NCI-H1694 (cell line): ENCODE results near the gene NPFFR1.

Experiments
- DNase-seq: peaks from one replicate; lab custom pipeline; 2025; lab: John Stamatoyannopoulos, UW

NPFFR1 gene

DNA sequence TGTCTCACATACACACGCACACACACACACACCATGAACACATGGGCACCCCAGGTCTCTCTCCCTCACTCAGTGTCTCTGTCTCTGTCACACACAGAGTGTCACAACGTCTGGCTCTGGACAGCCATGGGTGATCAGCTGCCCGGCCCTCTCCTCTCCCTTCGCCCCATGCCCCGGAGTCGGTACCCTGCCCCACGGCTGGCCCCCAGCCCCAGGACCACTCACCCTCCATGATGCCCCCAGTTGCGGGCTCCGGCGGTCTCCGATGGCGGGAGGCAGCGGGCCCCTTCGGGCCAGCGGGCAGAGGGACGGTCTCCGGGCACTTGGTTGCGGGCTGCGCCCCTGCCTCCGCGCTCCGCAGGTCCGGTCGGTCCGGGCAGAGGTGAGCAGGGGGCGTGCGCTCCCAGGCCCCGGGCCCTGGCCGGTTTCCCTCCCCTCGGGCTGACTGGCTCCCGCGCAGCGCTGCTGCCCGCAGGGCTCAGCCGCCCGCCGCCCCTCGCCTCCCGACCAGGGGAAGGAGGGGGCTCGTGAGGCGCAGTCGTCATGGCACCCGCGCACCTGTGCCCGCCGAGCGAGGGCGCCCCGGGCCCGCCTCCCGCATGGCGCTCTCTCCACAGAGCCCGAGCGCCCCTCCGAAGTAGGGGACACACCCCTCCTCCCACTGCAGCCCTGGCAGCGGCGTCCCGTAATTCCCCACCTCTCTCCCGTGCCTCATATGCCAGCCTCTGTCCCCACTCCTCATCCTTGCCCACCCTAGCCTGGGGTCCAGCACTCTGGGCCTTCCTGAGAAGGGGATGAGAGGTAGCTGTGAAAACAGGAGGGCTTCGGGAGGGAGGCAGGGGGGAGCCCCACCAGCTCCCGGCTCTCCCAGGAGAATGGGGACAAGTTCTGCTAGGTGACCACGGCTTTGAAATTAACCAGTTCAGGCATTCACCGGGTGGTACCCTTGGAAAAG lies at the start of gene NPFFR1:
Gene NPFFR1 (minus strand): TSS at position 560 of the 955 bp plus-strand sequence. CDS start 328 bp downstream, at position 232.
- DNase-seq, result peak; percentile 5

DNA sequence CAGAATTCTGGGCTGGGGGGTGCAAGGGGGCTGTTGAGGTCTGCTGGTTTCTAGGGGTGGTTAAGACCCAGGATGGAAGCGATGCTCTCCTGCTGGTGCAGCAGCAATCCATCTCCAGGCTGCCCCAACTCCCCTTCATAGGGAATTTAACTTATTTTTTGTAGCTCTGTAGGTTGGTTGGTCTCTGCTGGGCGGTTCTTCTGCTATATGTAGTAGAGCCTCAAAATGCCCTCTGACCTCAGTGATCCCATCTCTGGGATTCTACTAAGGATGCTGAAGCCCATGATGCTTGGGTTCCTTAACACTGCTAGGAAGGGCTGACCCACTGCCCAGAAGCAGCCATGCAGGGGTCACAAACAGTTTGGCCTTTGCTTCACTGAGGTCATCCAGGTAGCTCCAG lies 49.5 kb upstream of the NPFFR1 start:
- DNase-seq, result no peak

DNA sequence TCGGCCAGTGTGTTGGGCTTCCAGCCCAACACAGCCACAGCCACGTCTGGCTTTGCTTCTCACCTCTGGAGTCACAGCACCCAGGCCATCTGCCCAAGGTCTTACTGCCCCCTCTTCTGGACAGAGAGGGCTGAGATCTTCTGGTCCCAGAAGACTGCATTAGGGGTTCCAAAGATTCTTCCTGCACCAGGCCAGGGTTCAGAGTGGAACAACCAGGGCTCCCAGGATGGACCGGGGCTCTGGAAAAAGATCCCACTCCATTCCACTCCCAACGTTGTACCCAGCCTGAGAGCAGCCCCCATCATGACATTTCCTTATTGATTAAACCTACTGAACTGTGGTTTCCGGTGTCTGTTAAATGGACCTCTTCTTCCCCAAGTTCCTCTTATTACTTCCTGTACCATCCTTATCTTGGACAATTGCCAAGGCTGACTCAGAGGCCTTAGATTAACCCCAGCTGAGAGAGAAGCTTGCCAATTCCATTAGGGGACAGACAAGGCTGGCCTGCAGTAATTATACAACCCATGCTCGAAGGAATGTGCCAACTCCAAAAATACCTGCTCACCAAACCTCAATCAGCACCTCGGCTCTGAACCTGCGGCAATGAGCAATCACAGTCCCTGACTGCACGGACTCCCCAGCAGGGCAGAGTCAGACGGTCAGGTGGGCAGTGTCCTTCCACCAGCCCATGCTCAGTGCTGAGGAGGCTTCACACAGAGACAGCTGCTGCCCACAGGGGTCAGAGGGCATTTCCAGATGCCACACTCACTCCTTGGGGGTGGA lies 47.9 kb upstream of the NPFFR1 start:
- peak; percentile 36 for DNase-seq

GRCh38 chr10:70331160-70331485 lies 47.3 kb upstream of the NPFFR1 start:
- DNase-seq, result no peak

- no peak for DNase-seq
Measured at GRCh38 chr10:70330671-70331070, 46.9 kb upstream of the NPFFR1 start.

- no peak for DNase-seq
Measured at GRCh38 chr10:70328967-70329366, 45.2 kb upstream of the NPFFR1 start.

GRCh38 chr10:70328018-70328417 lies 44.2 kb upstream of the NPFFR1 start:
- no peak for DNase-seq

- no peak for DNase-seq
Measured at GRCh38 chr10:70324951-70325781, 41.4 kb upstream of the NPFFR1 start.

DNA sequence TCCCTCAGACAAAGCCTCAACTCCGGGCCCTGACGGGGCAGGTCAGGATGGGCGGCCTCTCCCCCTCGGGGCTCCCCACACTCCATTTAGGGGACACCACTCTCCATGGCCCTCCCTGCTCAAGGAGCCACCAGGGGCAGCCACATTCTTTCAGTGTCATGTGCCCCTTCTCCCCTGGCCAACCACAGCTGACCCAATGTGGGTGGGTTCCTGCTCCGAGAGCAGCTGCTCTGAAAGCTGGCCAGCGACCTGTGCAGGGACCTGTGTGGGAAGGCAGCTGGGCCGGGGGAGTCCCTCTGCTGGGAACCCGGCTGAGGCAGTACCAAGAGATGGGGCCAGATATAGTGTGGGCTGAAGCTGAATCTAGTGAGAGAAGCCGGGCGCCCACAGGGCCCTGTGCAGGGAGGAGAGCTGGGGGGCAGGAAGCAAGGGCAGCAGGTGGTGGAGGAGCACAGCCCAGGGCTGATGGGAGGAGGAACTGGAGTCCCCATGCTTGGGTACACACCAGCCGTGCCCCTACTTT lies 40.6 kb upstream of the NPFFR1 start:
- no peak for DNase-seq

GRCh38 chr10:70323697-70324338 lies 40.0 kb upstream of the NPFFR1 start:
- DNase-seq, result no peak

DNA sequence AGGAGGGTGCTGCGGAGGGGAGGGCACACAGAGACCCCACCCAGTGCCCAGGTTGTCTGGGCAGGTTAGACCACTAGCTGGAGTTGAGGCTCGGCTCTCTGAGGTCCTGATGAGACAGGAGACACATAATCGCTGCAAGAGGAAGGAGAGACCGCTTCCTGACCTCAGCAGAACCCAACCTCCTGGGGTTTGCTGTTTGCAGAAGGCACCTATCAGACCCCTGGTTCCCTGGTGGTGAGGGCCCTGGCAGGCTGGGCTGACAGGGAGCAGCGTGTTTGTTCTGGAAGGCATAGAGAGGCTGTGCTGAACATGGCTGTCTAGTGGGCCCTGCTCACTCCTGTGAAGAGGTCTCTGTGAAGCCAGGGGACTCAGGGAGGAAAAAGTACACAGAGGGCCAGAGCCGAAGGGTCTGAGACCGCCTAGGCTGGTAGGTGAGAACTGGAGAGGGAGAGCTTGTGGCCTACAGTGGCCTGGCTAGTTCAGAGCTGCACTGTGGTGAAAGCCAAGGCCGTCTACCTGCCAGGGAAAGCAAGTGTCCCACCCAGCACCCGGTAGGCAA lies 39.4 kb upstream of the NPFFR1 start:
- no peak for DNase-seq

GRCh38 chr10:70321897-70322890 lies 38.4 kb upstream of the NPFFR1 start:
- DNase-seq, result no peak

DNA sequence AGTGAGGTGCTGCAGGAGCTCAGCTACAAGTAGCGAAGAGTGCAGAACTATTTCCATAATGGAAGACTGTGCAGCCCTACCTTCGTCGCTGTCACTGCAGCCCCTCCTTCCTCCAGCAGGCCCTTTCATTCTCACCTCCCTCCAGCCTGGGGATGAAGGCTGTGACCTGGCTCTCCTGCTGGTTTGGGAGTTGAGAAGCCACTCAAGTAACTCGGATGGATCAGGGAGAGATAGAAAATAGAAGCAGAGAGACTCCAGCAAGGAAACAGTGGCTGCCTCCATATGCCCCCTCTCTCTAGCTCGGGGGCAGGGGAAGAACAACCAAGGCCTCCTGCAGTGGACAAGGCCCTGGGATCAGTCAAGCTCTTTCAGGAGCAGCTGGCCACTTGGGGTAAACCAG lies 37.4 kb upstream of the NPFFR1 start:
- no peak for DNase-seq

- DNase-seq, result no peak
Measured at GRCh38 chr10:70320751-70321150, 36.9 kb upstream of the NPFFR1 start.

GRCh38 chr10:70319824-70320223 lies 36.0 kb upstream of the NPFFR1 start:
- no peak for DNase-seq

GRCh38 chr10:70319183-70319582 lies 35.4 kb upstream of the NPFFR1 start:
- no peak for DNase-seq

DNA sequence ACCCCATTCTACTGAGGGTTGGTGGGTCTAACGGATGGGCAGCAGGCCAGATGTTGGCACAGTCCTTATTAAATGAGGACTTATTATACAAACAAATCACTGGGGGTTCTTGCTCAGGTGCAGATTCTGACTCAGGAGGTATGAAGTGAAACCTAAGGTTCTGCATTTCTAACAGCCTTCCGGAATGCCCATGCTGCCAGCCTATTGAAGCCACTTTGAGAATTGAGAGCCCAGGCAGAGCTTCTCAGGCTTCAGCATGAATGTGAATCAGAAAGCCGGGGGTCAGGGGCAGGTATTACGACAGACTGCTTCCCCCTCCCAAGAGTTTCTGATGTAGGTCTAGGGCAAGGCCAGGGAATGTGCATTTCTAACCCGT lies 34.1 kb upstream of the NPFFR1 start:
- DNase-seq, result no peak

- no peak for DNase-seq
Measured at GRCh38 chr10:70317272-70317942, 33.6 kb upstream of the NPFFR1 start.

- no peak for DNase-seq
Measured at GRCh38 chr10:70315815-70316214, 32.0 kb upstream of the NPFFR1 start.
